Measurements from ENCODE around the gene TMEM44. TPM values are rescaled to one million over a fixed set of nuclear protein-coding genes. Genes with fewer than 3 reads are reported as not detected.

The TMEM44 gene
- total RNA-seq, 1 experiment from 2014 or later: 11.8 TPM

- Mint-ChIP-seq H3K9me3 (ENCODE audit: unreplicated experiment) (no peaks in the 10 kb centered on the region), H3K27ac (ENCODE audit: unreplicated experiment) (peak overlapping the region; percentile 98), H3K36me3 (ENCODE audit: insufficient read depth, unreplicated experiment) (peaks cover 6% of the 10 kb centered on the region), H3K27me3 (ENCODE audit: insufficient read depth, unreplicated experiment) (no peaks in the 10 kb centered on the region), H3K4me3 (ENCODE audit: unreplicated experiment) (no peak overlapping the region), H3K4me1 (ENCODE audit: low read depth, unreplicated experiment) (peaks cover 37% of the 10 kb centered on the region)
- no TSS peak for BruUV-seq (replicated peaks)
- DNase-seq: no peak
- TF ChIP-seq, protein P1, sequence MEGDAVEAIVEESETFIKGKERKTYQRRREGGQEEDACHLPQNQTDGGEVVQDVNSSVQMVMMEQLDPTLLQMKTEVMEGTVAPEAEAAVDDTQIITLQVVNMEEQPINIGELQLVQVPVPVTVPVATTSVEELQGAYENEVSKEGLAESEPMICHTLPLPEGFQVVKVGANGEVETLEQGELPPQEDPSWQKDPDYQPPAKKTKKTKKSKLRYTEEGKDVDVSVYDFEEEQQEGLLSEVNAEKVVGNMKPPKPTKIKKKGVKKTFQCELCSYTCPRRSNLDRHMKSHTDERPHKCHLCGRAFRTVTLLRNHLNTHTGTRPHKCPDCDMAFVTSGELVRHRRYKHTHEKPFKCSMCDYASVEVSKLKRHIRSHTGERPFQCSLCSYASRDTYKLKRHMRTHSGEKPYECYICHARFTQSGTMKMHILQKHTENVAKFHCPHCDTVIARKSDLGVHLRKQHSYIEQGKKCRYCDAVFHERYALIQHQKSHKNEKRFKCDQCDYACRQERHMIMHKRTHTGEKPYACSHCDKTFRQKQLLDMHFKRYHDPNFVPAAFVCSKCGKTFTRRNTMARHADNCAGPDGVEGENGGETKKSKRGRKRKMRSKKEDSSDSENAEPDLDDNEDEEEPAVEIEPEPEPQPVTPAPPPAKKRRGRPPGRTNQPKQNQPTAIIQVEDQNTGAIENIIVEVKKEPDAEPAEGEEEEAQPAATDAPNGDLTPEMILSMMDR (IDR thresholded peaks at IDR 0.05; ENCODE audit: insufficient read depth in 1 of 2, low read depth in 1 of 2, low read length in 1 of 2, severe bottlenecking in 1 of 2, unreplicated experiment in 1 of 2): no peak
- Histone ChIP-seq H3K36me3 (ENCODE audit: control insufficient read depth, insufficient read depth, low read length) (no peaks in the 10 kb centered on the region), H3K4me3 (ENCODE audit: low read depth, low read length) (no peak overlapping the region), H3K27me3 (replicated peaks; ENCODE audit: control insufficient read depth, insufficient read depth, low read length) (no peaks in the 10 kb centered on the region), H3K9me3 (peaks cover 11% of the 10 kb centered on the region; the same call in 1 of the 2 replicates), H3K4me1 (peaks cover 53% of the 10 kb centered on the region)
- ChIA-PET CTCF (interaction anchor here (5.2 kb wide), 1 partner anchor 99 kb away, joined by 46 read pairs; no protein-coding TSS in a partner anchor), POLR2A (no interaction called here)
- intact Hi-C loops (cut with micrococcal nuclease; ENCODE audit: unreplicated experiment): loop anchor here (10.0 kb wide), 1 partner anchor 236 kb away; no protein-coding TSS in a partner anchor
Observed at GRCh38 chr3:194570898-194571297, 62.3 kb downstream of the TMEM44 start.

DNA sequence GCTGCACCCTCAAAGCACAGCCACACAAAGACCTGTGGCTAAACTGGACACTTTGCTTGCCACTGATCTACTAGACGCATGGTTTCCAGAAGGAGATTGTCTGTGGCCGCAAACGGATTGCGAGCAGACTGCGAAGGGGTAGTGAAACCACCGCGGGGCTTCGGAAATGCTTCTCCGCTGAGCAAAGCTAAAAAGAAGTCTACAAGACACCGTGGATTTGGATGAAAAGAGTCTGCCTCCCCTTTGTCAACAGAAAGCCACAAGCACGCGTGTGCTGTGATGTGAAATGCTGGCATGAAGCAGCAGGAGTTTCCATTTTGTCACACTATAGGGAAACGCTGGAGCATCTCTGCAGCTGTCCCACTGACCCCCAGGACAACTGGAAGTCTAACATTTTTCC lies 63.0 kb downstream of the TMEM44 start:
- intact Hi-C loops (cut with micrococcal nuclease; ENCODE audit: unreplicated experiment): loop anchor here (10.0 kb wide), 1 partner anchor 235 kb away; no protein-coding TSS in a partner anchor
- peaks cover 59% of the 10 kb centered on the region for H3K4me1 ChIP-seq
- BruUV-seq (replicated peaks): no TSS peak
- Mint-ChIP-seq H3K9me3 (ENCODE audit: unreplicated experiment) (no peaks in the 10 kb centered on the region), H3K36me3 (ENCODE audit: insufficient read depth, unreplicated experiment) (peaks cover 6% of the 10 kb centered on the region), H3K4me3 (ENCODE audit: unreplicated experiment) (no peak overlapping the region), H3K27ac (ENCODE audit: unreplicated experiment) (peak overlapping the region; percentile 98), H3K4me1 (ENCODE audit: low read depth, unreplicated experiment) (peaks cover 34% of the 10 kb centered on the region), H3K27me3 (ENCODE audit: insufficient read depth, unreplicated experiment) (no peaks in the 10 kb centered on the region)
- no peaks in the 10 kb centered on the region for H3K36me3 ChIP-seq (ENCODE audit: control insufficient read depth, insufficient read depth, low read length)
- no peak for DNase-seq
- H3K27me3 ChIP-seq (replicated peaks; ENCODE audit: control insufficient read depth, insufficient read depth, low read length): no peaks in the 10 kb centered on the region
- H3K4me3 ChIP-seq (ENCODE audit: low read depth, low read length): no peak overlapping the region
- ChIA-PET POLR2A (no interaction called here), CTCF (no interaction called here)
- H3K9me3 ChIP-seq: peaks cover 11% of the 10 kb centered on the region; the same call in 1 of the 2 replicates
- TF ChIP-seq, protein P1 (IDR thresholded peaks at IDR 0.05; ENCODE audit: insufficient read depth in 1 of 2, low read depth in 1 of 2, low read length in 1 of 2, severe bottlenecking in 1 of 2, unreplicated experiment in 1 of 2): no peak

DNA sequence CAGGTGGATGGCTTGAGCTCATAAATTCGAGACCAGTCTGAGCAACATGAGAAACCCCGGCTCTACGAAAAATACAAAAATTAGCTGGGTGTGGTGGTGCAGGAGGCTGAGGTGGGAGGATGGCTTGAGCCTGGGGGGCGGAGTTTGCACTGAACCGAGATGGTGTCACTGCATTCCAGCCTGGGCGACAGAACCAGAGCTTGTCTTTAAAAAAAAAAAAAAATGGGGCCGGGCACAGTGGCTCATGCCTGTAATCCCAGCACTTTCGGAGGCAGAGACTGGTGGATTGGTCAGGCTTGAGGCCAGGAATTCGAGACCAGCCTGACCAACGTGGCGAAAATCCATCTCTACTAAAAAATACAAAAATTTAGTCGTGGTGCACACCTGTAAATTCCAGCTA lies 64.0 kb downstream of the TMEM44 start:
- Histone ChIP-seq H3K36me3 (ENCODE audit: control insufficient read depth, insufficient read depth, low read length) (no peaks in the 10 kb centered on the region), H3K27me3 (replicated peaks; ENCODE audit: control insufficient read depth, insufficient read depth, low read length) (no peaks in the 10 kb centered on the region), H3K9me3 (peaks cover 11% of the 10 kb centered on the region; the same call in 1 of the 2 replicates), H3K4me1 (peaks cover 69% of the 10 kb centered on the region), H3K4me3 (ENCODE audit: low read depth, low read length) (no peak overlapping the region)
- intact Hi-C loops (cut with micrococcal nuclease; ENCODE audit: unreplicated experiment): no loop called here
- Mint-ChIP-seq H3K36me3 (ENCODE audit: insufficient read depth, unreplicated experiment) (peaks cover 6% of the 10 kb centered on the region), H3K27me3 (ENCODE audit: insufficient read depth, unreplicated experiment) (no peaks in the 10 kb centered on the region), H3K27ac (ENCODE audit: unreplicated experiment) (no peak overlapping the region), H3K4me1 (ENCODE audit: low read depth, unreplicated experiment) (peaks cover 40% of the 10 kb centered on the region), H3K4me3 (ENCODE audit: unreplicated experiment) (no peak overlapping the region), H3K9me3 (ENCODE audit: unreplicated experiment) (no peaks in the 10 kb centered on the region)
- CTCF ChIA-PET: interaction anchor here (0.6 kb wide), 1 partner anchor 56 kb away, joined by 4 read pairs; no protein-coding TSS in a partner anchor
- peak in 1 of 2 experiments; percentile 34 for DNase-seq
- TF ChIP-seq, protein P1 (IDR thresholded peaks at IDR 0.05; ENCODE audit: insufficient read depth in 1 of 2, low read depth in 1 of 2, low read length in 1 of 2, severe bottlenecking in 1 of 2, unreplicated experiment in 1 of 2): no peak
- no TSS peak for BruUV-seq (replicated peaks)
- POLR2A ChIA-PET: interaction anchor here (1.0 kb wide), 1 partner anchor 49 kb away, joined by 3 read pairs; no protein-coding TSS in a partner anchor
